Activated CD4-positive, alpha-beta T cell treated with anti-CD3 and anti-CD28 coated beads for 4 hours (primary cell): ENCODE measurements around the gene RTL5.
"Not testable (repeated sequence)": the region's sequence is repeated elsewhere in the genome, so short reads cannot be mapped to it uniquely, and the experiment has no call there.

Experiments
- DNase-seq, 2 donors: peaks; one replicate each; pipeline ENCODE4 v3.0.0-alpha.2; 2020

RTL5 gene

DNA sequence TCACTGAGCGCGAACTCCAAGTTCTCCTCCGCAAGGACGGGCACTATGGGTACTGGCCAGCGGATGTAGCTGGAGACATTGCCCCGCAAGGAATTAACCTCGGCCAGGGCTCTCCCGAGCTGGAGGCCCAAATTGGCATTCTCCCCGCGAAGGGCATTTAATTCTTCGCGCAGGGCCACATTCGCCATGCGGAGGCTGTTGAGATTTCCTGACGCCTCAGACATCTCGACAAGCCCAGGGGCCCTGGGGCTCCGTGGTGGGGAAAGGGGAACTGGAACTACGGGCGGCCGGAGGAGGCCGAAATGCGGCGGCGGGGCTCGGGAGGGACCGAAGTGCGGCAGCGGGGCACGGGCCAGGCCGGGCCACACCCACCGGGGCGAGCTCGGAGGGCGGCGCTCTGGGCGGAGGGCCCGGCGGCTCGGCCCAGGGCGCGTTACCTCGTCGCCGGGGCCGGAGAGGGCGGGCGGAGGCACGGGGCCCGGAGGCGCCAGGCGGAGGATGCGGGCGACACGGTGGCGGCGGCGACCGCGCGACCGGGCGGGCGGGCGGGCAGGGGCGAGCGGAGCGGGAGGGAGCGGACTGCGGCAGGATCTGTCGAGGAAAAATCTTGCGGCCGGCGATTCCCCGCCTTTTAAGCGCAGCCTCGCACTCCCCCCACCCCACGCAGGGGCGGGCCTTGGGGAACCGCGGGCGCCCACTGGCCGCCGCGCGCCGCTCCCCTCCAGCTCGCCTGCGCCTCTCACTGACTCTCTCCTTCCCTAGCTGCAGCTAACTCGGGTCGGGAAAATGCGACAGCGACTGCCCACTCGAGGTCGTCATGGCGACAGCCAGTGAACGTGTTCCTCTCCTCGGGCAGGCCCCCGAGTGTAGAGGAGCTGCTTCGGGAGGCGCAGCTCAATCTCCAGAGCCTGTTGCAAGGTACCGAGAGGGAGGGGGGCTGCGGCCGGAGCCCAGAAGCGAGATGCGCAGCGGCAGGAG, at the start of gene RTL5:
TSS of gene RTL5 (minus strand) at position 599 of the 978 bp plus-strand sequence.
- peak; percentile 61 to 63 for DNase-seq

DNA sequence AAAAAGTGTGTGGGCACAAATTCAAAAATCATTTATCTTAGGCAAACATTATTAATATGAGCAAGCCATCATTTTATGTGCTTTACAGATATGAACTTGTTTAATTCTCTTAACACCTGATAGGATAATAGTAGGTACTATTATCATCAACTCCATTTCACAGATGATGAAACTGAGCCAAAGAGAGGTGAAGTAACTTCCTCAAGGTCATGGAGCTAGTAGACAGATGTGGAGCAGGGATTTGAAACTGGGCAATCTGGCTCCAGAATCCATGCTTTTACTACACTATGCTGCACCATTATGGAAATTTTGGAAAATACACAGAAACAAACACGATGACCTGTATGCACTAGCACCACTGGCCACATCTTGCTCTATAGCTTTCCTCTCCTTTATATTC, 48.8 kb upstream of the RTL5 start:
- DNase-seq = no peak

DNA sequence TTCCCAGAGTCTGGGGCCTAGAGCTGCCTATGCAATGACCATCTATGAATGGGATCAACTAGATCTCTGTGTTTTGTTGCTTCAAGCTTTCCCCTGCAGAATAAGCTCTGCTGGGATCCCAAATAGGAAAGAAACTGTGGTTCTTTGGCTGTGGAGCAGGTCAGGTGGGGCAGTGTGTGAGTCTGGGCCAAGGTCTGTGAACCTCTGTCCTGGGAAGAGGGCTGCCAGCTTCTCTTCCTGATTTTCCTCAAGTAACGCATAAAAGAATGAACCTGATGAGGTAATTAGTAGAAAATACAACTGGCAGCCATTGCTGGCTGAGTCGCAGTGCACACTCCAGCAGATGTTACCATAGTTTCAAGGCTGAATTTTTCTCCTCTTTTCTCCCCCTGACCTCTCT, 45.3 kb upstream of the RTL5 start:
- no peak for DNase-seq

DNA sequence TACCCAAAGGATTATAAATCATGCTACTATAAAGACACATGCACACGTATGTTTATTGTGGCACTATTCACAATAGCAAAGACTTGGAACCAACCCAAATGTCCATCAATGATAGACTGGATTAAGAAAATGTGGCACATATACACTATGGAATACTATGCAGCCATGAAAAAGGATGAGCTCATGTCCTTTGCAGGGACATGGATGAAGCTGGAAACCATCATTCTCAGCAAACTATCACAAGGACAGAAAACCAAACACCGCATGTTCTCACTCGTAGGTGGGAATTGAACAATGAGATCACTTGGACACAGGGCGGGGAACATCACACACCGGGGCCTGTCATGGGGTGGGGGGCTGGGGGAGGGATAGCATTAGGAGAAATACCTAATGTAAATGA, 44.6 kb upstream of the RTL5 start:
- not testable (repeated sequence) for DNase-seq

DNA sequence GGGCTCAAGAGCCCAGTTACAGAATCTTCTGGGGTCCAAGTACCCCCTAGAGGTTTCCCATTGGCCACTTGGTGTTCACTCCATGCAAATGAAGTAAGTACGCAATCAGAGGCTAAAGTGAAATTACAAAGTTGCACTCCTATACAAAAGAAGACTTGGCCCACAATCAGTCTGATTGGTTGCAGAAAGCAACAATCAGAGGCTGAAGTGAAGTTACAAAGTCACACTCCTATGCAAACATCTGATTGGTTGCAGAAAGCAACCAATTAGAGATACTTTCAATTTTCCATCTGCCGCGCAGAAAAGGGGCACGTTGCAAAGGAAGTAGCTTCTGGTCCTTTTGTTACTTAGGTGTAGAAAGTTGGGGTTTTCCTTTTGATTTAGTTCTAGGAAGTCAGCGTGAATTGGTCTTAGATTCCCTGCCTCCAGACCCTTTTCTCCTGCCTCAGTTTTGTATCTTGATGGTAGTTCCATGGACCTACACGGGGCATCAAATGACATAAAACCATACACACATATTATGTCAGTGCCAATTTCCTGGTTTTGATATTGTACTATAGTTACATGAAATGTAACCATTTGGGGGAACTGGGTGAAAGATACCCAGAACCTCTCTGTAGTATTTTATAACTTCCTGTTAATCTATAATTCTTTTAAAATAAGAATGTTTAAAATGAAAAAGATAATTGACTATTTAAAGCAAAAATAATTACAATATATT, 37.5 kb upstream of the RTL5 start:
- DNase-seq = peak; percentile 29 to 34

DNA sequence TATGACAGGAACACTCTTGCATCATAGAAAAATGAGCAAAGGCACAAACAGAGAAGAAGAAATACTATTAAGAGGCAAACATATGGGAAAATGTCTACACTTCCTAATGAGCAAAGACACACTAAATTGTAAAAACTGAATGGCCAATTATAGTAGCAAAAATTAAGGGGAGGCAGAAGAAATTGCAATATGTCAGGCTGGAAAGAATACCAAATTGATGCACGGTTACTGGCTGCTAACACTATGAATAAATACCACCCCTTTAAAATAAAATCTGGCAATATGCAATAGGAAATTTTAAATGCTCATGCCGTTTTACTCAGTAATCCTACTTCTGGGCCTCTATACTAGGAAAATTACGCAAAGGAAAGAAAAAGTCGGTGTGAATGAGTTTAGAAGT, 33.8 kb upstream of the RTL5 start:
- DNase-seq = no peak

DNA sequence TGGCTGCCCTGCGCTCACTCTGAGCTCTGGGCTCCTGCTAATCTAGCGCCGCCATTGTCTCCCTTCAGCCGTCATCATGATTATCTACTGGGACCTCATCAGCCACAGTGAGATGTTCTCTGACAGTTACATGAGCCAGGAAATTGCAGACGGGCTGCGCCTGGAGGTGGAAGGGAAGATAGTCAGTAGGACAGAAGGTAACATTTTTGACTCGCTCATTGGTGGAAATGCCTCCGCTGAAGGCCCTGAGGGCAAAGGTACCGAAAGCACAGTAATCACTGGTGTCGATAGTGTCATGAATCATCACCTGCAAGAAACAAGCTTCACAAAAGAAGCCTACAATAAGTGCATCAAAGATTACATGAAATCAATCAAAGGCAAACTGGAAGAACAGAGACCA, 28.1 kb upstream of the RTL5 start:
- DNase-seq = no peak

DNA sequence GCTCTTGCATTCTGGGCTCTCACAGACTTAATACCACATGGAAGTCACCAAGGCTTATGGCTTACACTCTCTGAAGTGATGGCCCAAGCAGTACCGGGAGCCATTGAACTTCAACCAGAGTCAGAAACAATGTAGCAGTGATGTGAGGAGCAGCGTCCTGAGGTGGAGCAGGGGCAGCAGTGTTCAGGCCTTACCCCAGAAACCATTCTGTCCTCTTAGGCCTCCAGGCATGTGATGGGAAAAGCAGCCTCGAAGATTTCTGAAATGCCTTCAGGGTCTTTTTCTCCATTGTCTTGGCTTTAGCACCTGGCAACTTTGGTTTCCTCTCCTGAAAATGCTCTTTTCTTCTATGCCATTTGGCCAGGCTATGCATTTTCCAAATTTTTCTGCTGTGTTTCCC, 27.1 kb upstream of the RTL5 start:
- DNase-seq = no peak

DNA sequence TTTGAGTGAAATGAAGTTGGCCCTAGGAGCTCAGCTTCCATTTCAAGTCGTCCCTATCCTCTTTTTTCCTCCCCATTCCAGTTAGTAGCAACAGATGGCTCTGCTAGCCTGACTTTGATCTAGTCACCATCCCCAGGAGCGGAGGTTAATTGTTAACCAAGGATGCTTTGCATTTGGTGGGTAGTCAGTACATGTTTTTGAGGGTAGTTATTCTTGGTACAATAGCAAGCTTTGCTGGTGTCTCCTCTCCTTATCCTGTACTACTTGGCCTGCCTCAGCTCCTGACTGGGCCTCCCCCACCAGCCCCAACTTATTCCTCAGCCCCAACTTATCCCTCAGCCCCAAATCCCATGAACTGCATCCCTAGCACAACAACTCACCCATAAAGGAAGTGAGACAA, 14.8 kb upstream of the RTL5 start:
- no peak for DNase-seq

DNA sequence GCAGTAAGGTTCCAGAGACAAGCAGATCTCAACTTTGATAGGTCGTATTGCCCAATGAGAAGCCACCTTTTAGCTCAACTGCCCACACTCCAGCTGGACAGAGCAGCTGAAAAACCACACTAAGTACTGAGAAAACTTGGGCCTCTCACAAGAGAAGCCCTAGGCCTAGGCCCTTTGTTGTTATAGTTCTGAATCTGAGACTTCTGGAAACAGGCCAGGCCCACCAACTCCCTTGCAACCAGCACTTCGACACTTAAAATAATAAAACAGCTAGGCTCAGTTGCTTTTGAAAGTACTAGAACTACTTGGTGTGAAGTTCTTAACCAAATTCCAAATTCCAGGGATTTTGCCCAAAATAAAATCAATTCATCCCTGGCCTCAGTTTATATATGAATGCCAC, 13.5 kb upstream of the RTL5 start:
- DNase-seq = no peak

DNA sequence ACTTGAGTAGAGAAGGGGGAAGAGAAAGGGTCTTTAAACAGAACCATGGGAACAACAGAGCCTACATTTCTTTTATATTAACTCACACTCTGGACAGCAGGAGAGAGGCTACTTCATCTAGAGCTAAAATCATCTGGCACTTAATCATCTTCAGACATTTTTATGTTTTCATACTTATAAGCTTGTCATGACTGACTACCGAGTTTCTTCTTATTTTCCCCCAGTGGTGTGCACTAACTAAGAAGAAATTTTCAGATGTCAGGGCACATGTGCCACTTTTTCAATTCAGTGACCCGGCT, 11.8 kb upstream of the RTL5 start:
- DNase-seq = no peak

DNA sequence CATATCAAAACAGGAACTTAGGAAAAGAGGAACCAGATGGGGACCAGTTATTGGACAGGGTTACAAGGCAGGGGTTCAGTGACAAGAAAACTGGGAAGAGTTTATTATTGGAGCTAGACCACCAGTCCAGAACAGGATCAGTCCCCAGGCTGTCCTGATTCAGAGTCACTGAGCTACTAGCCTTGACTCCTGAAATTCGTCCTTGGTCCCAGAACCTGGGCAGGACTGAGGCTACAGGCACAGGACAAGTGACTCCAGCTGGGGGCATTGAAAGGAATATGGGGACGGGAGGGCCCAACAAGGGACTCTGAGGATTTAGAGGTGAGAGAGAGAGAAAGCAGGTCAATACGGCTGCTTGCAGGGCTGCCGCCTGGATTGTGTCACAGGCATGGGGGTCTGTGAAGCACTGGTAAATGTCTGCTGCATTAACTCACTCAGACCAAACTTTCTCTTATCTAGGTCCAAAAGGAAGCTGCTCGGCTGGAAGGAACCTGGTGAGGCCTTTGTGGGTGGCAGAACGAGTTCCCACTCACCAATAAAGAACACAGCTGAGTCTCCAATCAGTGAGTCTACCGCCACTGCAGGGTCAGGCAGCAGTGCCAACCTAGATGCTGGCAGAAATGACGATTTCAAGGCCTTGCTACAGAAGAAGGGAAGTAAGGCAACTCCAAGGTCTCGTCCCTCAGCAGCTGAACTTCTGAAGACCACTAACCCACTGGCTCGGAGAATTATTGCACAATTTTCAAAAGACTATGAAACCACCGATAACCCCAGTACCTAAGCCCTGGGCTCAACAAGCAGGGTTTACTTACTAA, 11.3 kb upstream of the RTL5 start:
- no peak for DNase-seq

DNA sequence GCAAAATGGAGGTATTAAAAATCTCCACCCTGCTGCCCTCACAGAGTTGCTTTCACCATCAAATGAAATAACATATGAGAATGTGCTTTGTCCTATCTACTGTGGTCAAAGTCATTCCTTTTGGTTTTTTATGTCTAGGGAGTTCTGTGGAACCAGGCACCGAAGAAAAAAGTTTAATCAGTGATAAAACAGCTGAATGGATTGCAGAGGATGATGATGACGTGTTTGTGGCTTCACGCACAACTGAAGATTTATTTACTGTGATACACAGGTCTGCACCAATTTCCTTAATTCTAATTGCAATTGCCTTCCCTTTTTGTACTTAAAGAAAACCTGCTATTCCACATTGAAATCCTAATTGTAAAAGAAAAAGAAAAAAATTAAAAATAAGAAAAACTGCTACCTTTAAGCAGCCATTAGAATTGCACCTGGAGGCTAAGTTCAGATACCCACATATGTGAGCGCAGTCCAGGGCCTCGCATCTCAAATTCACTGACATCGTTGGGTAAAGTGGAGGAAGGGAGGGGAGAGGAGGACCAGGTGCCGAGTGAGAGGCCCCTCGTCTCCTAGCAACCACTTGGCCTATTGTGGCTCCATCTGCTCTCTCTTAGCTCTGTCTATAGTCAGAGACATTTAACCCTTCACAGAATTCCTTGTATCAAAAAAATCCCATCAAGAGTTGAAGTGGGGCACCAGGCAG, 10.5 kb upstream of the RTL5 start:
- no peak for DNase-seq

DNA sequence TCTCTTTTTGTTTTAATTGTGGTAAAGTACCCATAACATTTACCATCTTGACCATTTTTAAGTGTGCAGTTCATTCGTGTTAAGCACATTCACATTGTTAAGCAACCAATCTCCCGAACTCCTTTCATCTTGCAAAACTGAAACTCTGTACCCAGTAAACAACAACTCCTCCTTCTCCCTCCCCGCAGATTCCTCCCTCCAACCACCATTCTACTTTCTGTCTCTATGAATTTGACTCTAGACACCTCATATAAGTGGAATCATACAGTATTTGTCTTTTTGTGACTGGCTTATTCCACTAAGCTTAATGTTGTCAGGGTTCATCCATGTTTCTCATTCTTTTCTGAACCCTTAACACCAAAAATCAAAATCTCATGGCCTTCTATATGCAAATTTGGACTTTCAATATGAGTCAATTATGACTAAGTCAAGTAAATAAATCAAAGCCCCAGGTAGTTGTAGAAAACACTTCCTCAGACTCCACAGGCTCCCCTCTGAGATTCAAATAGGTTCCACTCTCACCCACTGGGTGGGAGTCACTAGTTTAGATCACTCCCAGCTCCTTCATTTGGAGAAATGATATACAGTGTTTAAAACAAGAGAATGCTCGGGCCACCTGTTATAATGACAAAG, 9.8 kb upstream of the RTL5 start:
- no peak for DNase-seq

DNA sequence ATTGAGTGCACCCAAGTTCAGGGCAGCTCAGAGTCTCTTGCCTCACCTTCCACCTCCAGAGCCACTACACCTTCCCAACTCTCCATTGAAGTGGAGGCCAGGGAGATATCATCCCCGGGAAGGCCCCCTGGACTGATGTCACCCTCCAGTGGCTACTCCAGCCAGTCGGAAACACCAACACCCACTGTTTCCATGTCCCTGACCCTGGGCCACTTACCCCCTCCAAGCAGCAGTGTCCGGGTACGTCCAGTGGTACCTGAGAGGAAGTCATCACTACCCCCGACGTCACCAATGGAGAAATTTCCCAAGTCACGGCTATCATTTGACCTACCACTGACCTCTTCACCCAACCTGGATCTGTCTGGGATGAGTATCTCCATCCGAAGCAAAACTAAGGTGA, 7.8 kb upstream of the RTL5 start:
- no peak for DNase-seq

DNA sequence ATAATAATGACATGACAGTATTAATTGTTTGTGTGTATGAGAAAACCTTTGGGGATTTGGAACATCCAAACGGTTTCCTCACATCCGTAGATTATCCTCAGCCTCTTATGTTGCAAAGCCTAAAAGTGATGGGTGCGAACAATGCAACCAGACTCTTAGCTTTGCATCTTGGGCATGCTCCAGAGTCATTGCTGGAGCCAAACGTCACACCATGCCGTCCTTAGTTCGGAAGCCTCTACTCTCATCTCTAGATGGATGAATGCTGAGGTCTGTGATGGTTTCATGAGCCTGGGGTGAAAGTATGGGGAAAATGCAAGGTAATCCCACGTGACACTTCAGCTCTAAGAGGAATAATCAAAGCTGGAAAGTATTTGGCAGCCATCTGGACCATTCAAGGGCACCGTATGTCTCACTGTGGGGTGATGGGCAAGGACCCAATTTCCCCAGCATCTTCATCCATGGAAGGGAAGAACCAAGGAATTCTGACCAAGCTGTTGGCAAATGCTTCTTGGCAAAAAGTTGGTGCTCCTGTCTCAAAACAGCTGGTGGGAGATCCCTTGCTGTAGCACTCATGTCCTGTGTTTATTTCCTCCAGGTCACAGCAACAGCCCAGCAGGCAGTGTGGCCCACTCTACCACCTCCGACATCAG, 6.3 kb upstream of the RTL5 start:
- no peak for DNase-seq

DNA sequence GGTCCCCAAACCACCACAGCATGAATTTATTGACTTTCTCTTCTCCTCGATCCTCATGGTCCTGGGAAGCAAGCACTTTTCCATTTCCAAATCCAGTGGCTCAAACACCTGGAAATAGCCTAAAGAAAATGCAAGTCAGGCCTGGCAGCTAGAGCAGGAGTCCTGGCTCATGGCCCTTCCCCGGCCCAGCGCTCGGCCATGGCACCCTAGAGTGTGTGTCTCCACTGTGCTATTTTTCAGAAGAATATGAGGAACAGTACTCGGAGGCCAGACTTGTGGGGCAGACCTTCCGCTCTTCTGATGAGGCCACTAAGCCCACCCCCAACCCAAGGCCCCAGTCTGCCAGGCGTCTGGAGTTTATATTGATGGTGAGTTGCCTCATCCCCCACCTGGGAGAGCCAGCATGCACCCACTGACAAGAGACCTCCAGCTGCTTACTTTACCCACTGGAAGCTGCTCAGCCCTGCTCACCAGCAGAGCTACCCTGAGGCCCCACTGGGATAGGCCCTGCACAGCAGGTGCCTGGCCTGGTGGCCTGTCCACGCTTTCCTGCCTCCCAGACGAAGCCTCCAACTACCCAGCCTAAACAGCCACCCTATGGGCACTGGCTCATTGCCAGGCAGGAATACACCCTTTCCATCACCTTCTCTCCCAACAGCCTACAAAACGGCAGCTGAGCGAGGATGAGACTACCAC, 2.3 kb upstream of the RTL5 start:
- DNase-seq = no peak

DNA sequence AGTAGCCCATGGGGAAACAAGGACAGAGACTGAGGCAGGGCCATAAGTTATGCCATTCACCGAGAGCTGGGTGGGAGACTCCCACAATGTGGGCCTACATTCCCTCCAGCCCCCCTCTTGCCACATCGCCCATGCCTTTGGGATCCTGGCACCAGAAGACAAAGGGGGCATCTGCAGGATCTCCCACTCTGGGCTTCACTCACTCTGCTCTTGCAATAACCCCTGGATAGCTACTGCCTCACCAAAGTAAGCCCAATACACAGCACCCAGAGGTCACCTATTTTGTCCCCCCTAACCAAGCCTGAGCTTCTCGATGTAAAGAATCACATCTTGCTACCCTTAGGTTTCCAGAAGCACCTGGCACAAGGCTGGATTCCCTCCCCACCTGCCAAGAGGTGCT, 741 bp upstream of the RTL5 start:
- DNase-seq = no peak

DNA sequence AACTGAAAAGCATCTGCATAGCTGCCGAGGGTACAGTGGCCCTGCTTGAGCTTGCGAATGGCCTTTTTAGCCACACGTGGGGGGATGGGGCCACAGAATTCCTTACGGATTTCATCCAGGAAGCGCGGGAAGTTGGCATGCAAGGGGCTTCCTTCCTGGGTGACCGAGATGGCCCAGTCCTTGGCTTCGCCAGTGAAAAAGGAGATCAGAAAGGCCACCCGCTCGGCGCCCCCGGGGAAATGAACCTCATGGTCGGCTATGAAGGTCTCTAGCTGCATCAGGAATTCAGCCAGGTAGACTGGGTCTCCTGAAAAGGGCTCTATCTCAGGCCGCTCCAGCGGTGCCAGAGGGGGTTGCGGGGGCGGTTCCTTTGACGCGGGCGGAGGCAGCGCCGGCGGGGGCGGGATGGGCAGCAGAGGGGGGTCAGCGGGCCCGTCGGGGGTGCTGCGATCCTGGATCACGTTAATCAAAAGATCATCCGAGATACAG, 909 bp downstream of the RTL5 start:
- DNase-seq = no peak

DNA sequence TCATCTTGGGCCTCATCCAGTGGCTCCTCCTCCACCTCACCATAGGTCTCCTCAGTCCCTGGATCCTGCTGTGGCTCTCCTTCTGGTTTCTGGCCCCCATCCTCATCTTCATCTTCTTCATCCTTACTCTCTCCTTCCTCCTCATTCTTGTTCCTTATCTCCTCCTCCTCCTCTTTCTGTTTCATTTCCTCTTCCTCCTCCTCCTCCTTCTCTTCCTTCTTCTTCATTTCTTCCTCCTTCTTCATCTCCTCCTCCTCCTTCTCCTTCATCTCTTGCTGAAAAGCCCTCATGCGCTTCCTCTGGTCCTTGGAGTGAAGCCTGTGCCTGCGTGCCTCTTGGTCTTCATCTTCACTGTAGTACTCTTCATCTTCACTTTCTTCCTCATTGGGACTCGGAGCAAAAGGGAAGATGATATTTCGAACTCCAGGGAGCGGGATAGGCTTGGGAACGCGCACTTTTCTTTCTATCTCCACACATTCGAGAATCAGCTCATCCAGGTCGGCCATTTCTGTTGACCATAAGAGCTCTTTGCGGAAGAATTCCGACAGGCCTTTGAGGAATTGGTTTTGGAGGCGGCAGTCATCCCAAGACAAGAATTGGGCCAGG, 1.5 kb downstream of the RTL5 start:
- DNase-seq = no peak

DNA sequence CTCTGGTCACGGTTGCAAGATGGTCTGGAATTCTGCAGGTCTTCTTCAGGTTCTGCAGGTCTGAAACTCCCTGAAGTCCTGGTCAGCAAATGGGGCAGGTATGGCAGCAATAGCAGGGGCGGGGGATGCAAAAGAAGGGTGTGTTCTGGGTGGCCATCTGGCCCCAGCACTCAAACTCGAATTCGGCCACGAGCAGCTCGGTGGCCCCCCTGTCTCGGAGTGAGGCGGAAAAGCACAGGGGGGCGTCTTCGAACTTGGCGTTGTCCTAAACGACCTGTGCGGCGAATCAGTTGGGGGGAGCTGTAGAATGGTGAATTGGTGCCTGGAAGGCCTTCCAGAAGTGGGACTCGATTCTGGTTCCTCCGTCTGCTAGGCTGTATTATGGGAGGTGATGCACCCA, 2.1 kb downstream of the RTL5 start:
- no peak for DNase-seq
